Fibroblast of skin of back (primary cell): ENCODE results near the gene ERGIC1.
"Not testable (repeated sequence)": the region's sequence is repeated elsewhere in the genome, so short reads cannot be mapped to it uniquely, and the experiment has no call there.

Experiments
- DNase-seq: peaks from one replicate; pipeline ENCODE4 v3.0.0-alpha.2; 2013

ERGIC1 gene

GRCh38 chr5:172830275-172830799 lies 3.7 kb upstream of the ERGIC1 start:
- no peak for DNase-seq

GRCh38 chr5:172830876-172831662 lies 3.0 kb upstream of the ERGIC1 start:
- peak; percentile 72 for DNase-seq

- DNase-seq = no peak
Measured at GRCh38 chr5:172832383-172833315, 1.4 kb upstream of the ERGIC1 start.

GRCh38 chr5:172833372-172833685 lies 722 bp upstream of the ERGIC1 start:
- DNase-seq = no peak

- DNase-seq = no peak
Measured at GRCh38 chr5:172834415-172835289, 601 bp downstream of the ERGIC1 start.

GRCh38 chr5:172835290-172835993 lies 1.4 kb downstream of the ERGIC1 start:
- DNase-seq = no peak

- DNase-seq = no peak
Measured at GRCh38 chr5:172835994-172836356, 1.9 kb downstream of the ERGIC1 start.

GRCh38 chr5:172837640-172838039 lies 3.6 kb downstream of the ERGIC1 start:
- no peak for DNase-seq

- no peak for DNase-seq
Measured at GRCh38 chr5:172838151-172838875, 4.3 kb downstream of the ERGIC1 start.

GRCh38 chr5:172839669-172840431 lies 5.8 kb downstream of the ERGIC1 start:
- no peak for DNase-seq

GRCh38 chr5:172840432-172841154 lies 6.5 kb downstream of the ERGIC1 start:
- DNase-seq = no peak

- no peak for DNase-seq
Measured at GRCh38 chr5:172841256-172841655, 7.2 kb downstream of the ERGIC1 start.

- no peak for DNase-seq
Measured at GRCh38 chr5:172843825-172844576, 9.9 kb downstream of the ERGIC1 start.

- no peak for DNase-seq
Measured at GRCh38 chr5:172844577-172844838, 10.5 kb downstream of the ERGIC1 start.

- no peak for DNase-seq
Measured at GRCh38 chr5:172845154-172845553, 11.1 kb downstream of the ERGIC1 start.

- no peak for DNase-seq
Measured at GRCh38 chr5:172845576-172845975, 11.5 kb downstream of the ERGIC1 start.

- no peak for DNase-seq
Measured at GRCh38 chr5:172846249-172846648, 12.2 kb downstream of the ERGIC1 start.

GRCh38 chr5:172846677-172847076 lies 12.6 kb downstream of the ERGIC1 start:
- DNase-seq = no peak

- DNase-seq = not testable (repeated sequence)
Measured at GRCh38 chr5:172847584-172847983, 13.5 kb downstream of the ERGIC1 start.
